ENCODE measurements around the gene BACH2.

BACH2 gene

GRCh38 chr6:90028066-90028778 lies 268.4 kb downstream of the BACH2 start:
- DNase-seq (ENCODE audit: low read depth), result no peak

- no peak for DNase-seq (ENCODE audit: low read depth)
These were observed 270.4 kb downstream of the BACH2 start for GRCh38 chr6:90026216-90026615.

DNA sequence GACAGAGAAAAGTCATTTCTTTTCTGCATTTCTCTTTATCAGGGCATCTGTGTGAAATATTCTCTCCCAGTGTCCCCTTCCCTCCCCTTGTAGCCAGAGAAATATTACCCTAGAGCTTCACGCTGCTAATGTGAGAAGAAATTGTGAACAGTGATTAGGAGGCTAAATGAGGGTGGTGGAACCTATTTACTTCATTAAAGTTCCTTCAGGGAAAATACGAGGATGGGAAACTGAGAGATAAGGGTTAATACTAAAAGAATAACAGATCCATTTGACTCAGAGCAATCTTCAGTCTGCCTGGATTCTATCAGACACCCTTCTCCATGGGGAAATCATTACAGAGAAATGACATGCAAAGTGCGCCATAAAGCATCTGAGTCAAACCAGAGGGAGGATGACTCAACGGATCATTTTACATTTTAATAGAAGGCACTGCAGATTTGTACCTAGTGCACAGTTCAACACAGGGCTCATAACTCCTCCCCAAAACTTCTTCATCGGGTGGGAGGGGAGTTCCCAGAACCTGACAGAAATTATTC lies 271.1 kb downstream of the BACH2 start:
- peak; percentile 53 for DNase-seq (ENCODE audit: low read depth)

GRCh38 chr6:90024633-90025032 lies 272.0 kb downstream of the BACH2 start:
- no peak for DNase-seq (ENCODE audit: low read depth)

DNA sequence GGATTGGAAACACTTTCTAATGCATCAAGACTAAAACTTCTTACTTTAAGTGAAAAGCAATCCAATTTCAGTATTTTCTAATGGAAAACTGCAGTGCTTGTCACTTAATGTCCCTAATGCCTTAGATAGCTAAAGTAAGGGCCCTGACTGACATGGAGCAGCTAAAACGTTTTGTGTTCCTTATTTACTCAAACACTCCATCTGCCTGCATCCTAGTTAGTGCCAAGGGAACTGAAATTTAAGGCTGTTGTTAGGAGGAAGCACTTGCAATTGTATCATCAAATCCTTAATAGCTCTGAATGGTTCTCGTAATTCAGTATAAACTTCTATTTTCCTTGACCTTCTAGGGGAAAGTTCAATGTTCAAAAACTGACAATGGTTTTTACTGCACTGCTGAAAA lies 274.9 kb downstream of the BACH2 start:
- no peak for DNase-seq (ENCODE audit: low read depth)

- no peak for DNase-seq (ENCODE audit: low read depth)
These were observed 275.9 kb downstream of the BACH2 start for GRCh38 chr6:90020746-90021145.

- no peak for DNase-seq (ENCODE audit: low read depth)
These were observed 277.4 kb downstream of the BACH2 start for GRCh38 chr6:90019216-90019615.

DNA sequence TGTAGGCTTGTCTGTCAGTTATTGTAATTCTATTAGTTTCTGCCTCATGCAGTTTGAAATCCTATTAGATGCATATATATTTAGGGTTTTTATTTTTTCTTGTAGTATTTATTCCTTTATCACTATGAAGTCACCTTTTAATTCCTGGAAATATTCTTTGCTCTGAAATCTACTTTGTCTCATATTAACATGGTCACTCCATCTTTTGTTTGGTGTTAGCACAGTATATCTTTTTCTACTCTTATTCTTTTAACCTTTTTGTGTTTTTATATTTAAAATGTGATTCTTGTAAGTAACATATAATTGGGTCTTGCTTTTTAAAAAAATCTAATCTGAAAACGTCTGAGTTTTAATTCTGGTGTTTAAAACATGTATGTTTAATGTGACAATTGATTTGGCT lies 280.8 kb downstream of the BACH2 start:
- DNase-seq (ENCODE audit: low read depth), result no peak

DNA sequence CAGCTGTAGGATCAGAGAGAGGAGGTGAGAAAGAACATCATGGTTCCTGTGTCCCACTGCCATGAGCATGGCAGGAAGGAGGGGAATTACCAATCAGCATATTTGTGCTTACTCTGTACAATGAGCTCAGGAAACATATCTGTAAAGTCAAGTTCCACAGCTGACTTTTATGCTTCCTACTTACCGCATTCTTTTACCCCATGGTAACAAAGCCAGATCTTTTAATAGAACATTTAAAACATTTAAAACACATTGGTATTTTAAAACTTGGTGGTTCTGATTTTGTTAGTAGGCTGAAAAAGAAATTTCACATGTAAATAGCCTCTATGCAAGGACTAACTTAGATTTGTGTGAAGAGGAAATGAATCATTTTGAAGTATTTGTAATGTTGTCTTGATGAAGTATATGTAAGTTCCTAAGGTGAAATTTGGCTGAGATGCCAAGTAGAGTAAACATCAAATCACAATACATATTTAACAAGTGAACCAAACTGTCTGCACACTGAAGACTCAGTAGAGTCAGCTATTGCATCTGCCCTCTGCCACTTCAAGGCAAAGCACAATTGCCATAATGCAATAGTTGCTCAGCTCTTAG lies 287.6 kb downstream of the BACH2 start:
- no peak for DNase-seq (ENCODE audit: low read depth)

GRCh38 chr6:90008189-90008907 lies 288.3 kb downstream of the BACH2 start:
- no peak for DNase-seq (ENCODE audit: low read depth)

DNA sequence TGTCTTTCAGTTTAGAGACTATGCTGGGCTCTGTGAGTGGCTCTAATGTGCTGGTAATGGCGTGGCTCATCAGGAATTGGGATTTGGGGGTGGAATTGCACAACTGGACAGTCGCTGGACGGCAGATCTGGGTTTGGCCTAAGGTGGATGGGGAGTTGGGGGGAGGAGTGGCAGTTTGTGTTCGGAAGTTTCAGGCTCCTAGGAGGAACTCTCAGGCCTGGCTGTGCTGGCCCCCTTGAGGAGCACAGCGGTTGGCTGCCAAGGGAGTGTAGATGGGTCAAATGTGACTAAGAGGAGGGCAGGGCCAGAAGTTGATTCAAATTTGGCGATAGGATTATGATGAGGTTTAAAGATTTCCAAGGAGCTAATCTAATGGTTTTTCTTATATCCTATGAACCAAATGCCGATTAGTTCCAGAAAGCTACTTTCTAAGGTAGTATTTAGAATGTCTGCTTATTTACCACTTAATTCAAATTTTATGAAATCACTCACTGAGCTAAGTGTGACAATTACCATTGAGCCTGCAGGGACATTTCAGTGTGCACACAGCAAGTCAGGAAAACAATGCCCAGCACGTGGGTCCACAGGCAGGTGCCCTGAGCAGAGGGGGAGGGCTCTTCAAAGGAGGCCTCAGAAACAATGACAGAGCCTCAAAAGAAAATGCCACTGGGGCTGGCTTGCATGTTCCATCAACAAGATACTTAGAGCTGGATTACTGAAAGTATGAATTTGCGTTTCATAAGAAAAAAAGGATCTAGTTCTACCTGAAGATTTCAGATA lies 291.4 kb downstream of the BACH2 start:
- DNase-seq (ENCODE audit: low read depth), result no peak

- no peak for DNase-seq (ENCODE audit: low read depth)
These were observed 292.1 kb downstream of the BACH2 start for GRCh38 chr6:90004511-90004910.

DNA sequence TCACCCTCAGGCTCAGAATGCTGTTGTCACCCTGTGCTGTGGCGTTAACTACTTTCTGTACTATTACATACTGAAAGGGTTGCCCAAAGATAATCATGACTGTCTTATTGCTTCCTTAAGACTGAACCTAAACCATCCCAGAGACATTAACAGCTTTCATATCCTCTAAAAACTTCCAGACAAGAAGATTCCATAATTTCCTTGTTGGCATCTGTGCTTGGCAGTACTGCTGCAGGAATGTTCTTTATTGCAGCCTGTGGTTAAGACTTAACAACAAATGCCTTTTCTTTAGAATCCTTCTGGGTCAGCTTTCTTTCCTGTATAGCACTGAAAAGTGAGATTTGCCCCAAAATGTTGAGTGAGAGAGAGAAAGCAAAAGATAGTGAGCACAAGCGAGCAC lies 292.7 kb downstream of the BACH2 start:
- no peak for DNase-seq (ENCODE audit: low read depth)

DNA sequence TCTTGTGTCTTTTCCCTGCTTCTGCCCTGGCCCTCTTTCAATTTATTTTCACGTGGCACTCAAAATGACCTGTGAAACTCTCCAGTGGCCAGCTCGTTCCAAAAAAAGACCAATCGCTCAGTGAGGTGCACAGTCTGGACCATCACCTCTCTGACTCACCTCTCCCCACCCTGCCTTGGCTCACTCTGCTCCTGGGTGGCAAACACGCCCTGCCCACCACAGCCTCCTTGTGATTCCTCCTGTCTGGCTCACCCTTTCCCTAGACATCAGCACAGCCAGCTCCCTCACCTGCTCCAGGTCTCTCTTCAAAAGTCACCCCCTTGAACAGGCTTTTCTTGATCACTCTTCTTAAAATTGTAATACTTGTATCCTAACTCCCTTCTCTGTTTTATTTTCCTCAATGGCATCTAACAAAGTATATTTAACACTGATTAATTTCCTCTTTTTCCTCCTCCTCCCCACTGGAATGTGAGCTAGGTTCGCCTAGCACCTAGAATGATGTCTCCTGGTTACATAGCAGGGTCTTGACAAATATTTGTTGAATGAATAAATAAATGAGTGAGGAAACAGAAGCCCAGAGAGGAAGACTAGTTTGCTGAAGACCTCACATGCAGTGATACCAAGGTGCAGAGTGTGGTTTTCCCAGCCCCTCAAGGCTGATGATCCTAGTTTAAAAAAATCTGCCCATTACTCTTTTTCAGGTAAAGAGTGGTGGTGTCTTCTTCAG lies 293.4 kb downstream of the BACH2 start:
- no peak for DNase-seq (ENCODE audit: low read depth)

DNA sequence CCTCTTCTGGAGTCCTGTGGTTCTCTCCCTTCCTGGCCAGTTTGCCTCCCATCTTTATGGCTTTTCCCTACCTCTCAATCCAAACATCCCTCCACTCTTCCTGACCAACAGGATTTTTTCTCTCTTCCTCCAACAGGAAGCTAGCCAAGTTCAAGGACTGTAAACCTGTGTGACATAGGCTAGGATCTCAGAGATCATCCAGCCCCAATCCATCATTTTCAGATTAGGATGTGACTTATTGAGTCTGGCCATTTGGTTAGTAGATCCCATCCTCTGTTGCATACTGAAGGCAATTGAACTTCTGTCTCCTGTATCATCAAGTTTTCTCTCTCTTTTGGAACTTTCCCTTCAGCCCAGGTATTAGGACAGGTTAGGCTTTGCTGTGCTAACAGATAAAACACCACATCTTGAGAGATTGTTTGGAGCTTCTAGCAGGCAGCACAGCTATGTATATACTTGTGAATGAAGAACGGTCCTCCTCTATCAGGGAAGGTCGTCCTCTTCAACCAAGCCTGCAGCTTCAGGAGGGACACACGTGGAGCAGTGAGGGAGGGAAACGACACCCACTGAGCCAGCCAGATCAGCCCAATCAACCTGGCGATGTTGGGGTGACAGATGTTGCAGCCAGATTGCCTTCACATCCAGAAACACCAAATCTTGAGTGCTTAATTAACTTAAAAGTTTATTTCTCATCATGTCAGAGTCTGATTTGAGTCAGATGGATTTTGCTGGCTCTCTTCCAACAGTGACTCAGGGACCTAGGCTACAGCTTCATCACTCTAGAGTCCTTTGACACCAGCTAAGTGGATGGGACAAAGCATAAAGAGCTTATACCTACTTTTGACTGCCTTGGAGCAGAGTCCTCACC lies 295.5 kb downstream of the BACH2 start:
- DNase-seq (ENCODE audit: low read depth), result peak; percentile 41

- DNase-seq (ENCODE audit: low read depth), result no peak
These were observed 296.5 kb downstream of the BACH2 start for GRCh38 chr6:89999945-90000825.

GRCh38 chr6:89999154-89999553 lies 297.5 kb downstream of the BACH2 start:
- DNase-seq (ENCODE audit: low read depth), result no peak

DNA sequence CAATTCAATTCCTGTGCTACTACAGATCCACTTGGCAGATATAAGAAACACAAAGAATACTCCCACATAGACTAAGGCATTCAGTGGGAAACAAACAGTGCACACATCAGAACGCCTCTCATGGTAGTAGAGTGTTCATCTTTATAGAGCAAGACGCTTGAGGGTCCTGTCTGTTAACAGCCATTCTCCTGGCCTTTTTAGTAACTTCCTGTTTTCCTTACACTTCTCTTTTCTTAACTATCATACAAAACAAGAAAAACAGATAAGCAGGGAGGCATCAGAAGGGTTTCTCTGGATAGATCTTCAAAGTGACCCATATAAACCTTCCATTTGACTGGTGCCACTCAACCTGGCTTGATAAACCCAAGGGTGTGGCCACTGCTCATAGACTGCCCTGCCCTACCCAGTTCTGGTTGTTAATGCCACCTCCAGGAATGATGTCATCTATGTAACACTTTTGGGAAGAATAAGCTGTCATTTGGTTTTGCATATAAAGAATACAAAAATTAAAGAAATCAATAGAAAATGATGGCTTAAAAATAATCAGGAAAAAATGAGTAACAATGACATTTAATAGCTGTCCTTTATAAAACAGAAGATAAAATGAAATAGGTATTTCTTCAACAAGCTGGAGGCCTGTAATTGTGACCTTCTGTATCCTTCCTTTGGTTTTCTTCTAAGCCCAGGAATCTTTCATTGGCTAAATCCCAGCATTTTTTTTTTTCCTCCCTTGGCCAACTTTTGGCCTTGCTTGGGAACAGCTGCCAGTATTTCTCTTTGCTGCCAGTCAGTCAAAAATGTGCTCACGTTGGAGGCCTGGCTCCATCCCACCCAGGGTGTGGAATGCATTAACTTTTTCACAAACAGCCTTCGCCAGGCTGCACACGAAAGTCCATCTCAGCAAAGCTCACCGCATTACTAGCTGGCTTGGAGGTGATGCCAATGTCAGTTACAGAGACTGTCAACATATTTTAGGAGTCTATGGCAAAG lies 298.9 kb downstream of the BACH2 start:
- DNase-seq (ENCODE audit: low read depth), result no peak

Data from stimulated activated CD4-positive, alpha-beta T cell treated with anti-CD3 and anti-CD28 coated beads, Interleukin-2, amount 100 ng/mL, for 4 hours (primary cell).